Measurements from ENCODE around the gene HOXA11. TPM values are rescaled to one million over a fixed set of nuclear protein-coding genes. Genes with fewer than 3 reads are reported as not detected.

Gene HOXA11
- total RNA-seq, 1 donor from 2014 or later = not detected

DNA sequence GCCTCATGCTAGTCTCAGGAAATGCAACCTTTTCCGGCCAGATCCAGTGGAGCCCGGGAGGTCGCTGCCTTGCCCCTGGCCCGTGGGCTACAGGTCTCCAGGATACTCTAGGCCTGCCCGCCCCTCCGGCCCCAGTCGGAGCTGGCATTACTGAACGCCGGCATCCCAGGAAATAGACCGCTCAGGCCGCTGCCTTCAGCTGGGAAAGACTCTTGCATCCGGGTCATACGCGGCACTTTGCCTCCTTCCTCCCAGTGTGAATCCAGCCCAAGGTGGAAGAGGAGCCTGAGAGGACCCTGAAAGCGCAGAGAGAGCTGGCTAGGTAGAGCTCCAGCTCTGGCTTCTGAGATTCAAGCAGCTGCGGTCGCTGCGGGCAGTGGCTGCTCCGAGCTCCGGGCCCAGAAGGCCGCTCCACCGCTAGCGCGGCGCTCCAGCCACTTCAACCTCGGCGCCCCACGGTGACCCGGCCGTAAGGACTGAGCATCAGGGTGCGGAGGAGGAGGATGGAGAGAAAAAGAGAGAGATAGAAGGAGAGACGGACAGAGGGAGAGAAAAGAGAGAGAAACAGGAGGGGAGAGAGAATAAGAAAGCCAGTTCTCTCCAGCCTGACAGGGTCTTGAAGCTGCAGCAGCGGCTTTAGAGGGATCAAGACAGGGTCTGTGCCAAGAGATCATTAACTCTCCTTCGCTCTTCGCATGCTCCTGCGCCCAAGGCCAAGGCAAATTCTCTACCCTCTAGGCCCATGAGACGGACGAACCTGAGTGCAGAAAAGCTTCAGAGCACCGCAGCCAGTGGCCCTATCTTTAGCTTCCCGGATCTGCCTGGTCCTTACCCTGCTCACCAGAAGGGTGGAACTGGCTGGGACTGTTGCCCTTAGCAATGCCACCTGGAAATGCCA, 9.2 kb downstream of the HOXA11 start:
- intact Hi-C loops (cut with DNase I) = no loop called here
- no peak for ATAC-seq (ENCODE audit: poor library complexity)
- DNase-seq = no peak

DNA sequence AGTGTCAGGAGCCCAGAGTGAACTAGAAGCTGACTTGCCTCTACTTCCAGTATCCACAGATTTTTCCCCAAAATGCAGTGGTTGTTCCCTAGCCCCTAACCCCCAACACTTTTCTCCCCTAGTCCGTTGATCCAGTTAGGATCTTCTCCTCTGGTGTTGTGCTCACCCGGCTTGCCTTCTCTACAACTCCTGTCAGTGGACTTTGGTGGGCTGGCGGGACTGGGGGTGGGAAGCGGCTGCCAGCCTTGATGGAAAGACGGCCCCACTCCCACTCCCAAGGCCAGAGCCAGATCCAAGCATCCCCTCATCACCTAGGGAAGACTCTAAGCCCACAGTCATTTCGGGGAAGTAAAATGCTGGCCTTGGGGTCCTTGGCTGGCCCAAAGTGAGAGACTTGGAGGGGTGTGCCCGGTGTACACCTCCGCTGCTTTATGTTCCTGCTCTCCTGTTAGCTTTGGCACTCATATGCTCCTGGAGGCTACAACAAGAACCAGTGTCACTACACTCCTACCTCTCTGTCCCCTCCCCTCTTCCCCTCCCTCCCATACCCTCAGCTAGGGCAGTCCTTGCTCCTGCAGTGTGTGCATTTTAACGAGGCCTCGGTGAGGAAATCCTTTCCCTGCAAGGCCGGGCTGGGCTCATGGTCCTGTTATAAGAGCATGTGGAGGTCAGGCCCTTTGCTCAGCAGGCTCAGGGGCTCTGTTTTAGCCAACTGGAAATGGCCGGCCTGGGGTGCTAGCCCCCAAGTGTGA, 10.0 kb downstream of the HOXA11 start:
- no peak for ATAC-seq (ENCODE audit: poor library complexity)
- intact Hi-C loops (cut with DNase I) = no loop called here
- no peak for DNase-seq

DNA sequence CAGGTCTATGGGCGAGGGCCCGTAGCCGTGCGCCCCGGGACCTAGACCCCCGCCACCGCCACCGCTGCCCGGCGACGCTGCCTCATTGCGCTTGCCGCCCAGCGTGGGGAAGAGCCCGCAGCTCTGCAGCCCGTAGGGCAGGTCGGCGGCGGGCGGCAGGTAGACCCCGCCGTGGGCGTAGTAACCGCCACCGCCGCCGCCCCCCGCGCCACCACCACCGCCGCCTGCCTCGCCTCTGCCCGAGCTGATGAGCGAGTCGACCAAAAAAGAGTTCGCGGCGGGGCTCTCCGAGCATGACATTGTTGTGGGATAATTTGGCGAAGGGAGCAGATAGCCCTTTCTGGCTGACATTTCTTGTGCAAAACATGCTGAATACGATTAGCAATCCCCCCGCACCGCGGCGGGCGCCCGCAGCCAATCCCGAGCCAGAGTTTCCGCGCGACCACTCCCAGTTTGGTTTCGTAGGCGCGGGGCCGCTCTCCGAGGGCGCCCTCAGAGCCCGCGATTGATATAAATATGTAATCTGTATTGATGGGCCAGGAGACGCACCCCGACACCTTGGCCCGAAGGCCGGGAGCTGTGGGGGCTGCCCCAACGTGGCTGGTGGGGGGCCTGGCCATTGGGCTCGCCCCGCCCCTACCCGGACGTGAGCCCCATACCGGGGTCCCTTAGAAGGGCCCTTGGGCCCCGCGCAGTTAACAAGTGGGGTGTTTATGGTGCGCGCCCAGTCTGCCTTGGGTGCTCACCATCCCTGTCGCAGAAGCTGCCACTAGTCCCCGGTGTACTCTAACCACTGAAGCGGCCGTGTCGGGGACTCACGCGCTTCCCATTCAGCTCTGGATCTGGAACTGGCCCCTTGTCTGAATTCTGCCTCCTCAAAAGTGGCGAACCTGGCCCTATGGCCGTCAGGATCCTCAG, 10.8 kb downstream of the HOXA11 start, which contains the start of gene HOXA10:
TSS of gene HOXA10 (minus strand) at position 365 of the 918 bp plus-strand sequence. CDS start at position 351, 14 bp downstream.
- ATAC-seq (ENCODE audit: poor library complexity) = no peak
- DNase-seq = no peak
- intact Hi-C loops (cut with DNase I) = no loop called here

DNA sequence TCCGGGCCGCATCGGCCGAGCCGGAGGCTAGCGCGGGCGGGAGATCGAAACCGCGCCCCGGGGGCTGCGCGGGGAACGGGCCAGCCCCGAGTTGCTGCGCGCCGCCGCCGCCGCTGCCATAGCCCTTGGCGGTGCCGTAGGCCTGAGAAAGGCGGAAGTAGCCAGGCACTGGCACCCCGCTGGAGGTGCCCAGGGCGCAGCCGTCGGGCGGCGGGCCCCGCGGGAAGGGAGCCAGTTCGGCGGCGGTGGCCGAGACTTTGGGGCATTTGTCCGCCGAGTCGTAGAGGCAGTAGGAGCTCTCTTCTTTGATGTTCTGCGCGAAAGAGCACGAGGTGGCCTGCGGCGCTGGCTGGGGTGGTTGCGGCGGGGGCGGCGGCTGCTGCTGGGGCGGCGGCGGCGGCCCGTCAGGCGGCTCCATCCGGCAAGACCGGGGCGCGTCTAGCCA, 11.5 kb downstream of the HOXA11 start:
- no peak for DNase-seq
- peak; percentile 63 for ATAC-seq (ENCODE audit: poor library complexity)
- intact Hi-C loops (cut with DNase I) = no loop called here

DNA sequence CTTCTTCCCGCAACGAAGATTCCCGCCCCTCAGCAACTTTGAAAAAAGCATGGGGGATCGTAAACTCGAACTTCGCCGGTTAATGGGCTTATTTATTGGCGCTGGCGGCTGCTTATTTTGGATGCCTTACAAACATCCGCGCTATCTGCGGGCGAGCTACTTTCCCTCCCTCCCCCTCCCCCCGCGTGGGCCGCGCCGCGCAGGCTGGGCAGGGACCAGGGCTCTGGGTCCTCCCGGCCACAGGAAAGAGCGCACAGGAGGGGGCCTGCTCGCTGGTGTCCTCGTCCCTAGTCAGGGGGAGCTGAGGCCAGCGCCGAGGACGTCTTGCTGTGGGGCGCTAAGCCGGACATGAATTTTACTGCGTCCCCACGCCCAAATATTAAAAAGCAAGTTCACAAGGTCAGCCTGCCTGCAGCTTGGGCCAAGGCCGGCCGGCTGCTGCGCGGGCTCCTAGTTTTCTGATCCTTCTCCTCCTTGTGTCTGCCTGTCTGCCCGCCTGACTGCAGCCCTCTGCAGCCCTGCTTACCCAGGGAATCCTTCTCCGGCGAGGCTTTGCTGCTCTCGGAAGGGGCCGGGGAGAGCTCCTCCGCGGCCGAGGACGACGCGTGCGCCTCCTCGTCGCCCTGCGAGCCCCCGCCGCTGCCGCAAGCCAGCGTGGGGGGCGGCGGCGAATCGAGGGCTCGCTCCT, 12.1 kb downstream of the HOXA11 start:
- ATAC-seq (ENCODE audit: poor library complexity) = peak; percentile 39
- intact Hi-C loops (cut with DNase I) = no loop called here
- no peak for DNase-seq

DNA sequence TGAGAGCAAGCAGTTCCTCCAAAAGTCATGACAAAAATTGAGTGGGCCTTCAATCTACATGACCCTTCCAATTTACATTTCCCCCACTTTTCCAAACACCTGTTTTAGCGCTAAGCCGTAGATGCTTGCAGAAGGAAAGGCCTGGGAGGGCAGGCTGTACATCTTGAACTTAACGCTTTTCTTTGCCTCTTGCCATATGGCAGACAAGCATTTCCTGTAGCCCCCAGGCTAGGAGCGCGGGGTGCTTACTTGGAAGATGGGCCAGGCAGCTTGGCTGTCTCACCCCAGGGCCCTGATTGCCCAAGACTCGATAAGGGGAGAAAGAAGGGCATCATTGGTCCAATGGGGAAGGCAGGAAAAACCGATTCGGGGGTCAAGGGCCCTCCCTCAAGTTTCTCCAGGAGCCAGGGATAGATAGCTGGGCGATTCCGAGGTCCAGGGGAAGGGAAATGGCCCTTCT, 12.7 kb downstream of the HOXA11 start:
- DNase-seq = no peak
- no peak for ATAC-seq (ENCODE audit: poor library complexity)
- intact Hi-C loops (cut with DNase I) = no loop called here

DNA sequence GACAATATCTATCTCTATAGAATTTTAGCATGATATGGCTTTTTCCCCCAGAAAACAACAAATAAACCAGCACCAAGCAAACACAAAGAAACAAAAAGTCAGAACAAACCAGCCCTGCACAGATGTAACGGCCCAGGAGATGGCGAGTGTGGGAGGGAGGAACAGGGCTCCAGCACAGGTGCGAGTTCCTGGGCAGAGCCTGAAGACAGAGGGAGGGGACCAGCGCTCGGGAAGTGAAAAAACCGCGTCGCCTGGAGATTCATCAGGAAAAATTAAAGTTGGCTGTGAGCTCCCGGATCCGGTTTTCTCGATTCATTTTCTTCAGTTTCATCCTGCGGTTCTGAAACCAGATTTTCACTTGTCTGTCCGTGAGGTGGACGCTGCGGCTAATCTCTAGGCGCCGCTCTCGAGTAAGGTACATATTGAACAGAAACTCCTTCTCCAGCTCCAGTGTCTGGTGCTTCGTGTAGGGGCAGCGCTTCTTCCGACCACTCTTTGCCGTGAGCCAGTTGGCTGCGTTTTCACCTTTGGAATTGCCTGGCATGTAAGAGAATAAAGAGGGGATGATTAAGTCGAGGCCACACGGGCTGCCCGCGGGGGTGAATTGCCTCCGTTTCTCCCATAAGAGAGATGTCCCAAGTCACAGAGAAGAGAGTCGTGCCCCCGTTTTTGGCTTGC, 13.3 kb downstream of the HOXA11 start:
- intact Hi-C loops (cut with DNase I) = no loop called here
- no peak for ATAC-seq (ENCODE audit: poor library complexity)
- DNase-seq = no peak

DNA sequence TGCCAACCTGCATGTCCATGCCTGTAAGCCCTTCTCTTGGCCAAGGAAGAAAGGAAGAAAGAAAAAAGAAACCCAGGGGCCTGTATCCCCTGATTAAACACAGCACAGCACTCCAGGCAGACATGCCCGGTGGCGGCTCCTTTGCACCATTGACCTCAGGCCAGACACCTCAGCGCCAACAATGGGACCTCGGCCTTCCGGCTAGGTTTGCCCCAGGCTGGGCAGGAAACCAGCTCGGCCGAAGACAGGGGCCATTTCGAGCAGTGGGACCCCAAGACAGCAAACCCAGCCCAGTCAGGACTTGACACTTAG, 13.8 kb downstream of the HOXA11 start:
- no peak for ATAC-seq (ENCODE audit: poor library complexity)
- DNase-seq = no peak
- intact Hi-C loops (cut with DNase I) = no loop called here

DNA sequence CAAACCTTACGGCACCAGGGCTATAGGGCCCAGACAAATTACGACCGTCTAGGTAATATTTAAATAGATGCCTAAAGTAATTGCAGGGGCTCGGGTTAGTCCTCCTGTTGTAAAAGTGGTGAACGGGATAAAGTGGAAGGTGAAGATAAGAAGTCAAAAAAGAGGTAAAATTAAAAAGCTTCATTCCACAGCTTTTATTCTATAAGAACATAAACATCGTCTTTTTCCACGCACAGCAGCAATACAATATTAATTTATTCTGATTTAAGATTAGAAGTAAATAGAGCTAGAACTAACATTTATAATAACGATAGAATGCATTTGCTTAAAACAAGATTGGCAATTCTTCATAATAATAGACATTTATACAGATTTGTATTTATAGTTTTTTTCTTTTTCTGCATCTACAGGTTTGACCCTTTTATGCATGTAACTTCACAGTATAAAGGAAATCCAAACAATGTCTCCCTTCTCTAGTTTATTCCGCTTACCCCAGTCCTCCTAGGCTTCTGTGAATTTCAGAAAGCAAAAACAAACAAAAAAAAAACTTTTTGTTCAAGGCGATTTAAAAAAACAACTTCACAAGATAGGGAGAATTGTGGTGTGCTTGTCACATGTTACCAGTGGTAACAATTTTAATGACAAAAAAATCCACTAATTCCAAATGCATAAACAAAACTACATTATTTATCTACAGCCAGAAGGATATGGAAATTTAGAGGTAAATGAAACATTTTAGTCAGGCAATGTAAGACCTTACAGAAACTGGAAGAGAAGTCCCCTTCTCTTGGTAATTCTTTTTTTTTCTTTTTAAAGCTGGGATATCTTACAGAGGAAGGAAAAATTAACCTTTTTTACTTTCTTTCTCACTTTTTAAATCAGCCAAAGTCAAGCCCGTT, 14.4 kb downstream of the HOXA11 start:
- DNase-seq (no peak), ATAC-seq (ENCODE audit: poor library complexity) (no peak)
- intact Hi-C loops (cut with DNase I) = no loop called here

DNA sequence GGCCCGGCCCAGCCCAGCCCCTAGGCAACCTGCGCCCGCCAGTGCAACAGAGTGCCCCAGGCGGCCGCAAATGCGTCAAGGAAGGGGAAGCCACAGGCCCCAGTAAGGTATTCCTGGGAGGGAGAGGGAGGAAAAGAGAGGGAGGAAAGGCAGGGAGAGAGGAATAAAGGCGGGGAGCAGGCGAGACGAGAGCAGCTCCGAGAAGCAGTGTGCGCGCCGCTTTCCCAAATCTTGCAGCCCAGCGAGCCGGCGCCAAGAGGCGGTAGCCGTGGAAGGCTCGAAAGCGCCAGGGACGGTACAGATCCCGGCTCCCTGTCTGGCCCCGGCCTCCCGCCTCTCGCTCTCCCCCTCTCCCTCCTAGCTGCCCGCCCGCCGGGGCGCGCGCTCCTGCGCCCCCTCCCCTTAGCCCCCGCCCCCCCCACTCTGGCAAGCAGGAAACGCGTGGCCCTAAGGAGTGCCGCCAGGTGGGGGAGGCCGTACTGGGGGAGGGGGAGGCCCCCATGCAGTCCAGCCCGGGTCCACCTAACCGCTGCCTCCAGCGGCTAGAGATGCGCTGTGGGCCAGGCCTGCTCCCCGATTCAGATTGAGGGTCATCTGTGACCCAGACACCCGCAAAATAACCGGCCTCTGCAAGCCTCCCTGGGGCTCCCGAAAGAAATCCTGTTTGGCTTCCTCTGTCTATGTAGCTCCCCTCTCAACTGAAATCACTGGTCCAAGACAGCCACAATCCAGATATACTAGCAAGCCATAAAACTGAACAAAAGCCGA, 15.2 kb downstream of the HOXA11 start:
- DNase-seq = peak; percentile 22
- ATAC-seq (ENCODE audit: poor library complexity) = no peak
- intact Hi-C loops (cut with DNase I) = loop anchor here (10.0 kb wide), 1 partner anchor 1275 kb away; no protein-coding TSS in a partner anchor

DNA sequence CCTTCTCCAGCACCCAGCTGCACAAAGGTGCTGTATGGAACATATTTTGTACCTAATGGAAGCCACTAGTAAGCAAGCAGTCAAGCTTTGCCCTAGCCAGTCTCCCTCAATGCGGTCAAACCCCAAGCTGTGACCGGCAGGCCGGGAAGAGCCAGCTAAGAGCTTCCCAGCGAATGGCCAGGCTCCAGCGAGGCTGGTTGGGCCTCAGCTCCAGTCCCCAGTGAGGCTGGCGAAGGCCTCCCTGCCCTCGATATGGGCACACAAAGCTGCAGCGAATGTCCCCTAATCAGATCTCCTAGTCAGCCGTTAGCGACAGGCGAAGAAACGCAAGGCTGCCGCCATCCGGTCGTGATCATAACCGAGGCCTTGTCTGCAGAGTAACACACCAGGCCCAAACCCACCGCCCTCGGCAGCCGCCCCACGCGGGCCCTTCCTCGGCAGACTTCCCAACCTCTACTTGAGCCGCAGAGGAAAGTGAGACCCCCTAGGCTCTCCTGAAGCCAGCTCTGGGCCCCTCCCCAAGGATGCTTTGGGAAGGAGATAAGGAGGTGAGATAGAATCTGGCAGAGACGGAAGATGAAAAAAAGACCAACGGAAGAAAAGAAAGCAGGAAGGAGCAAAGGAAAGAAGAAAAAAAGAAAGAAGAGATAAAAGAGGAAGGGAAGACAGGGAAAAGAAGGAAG, 16.6 kb downstream of the HOXA11 start:
- intact Hi-C loops (cut with DNase I) = loop anchor here (10.0 kb wide), 1 partner anchor 1274 kb away; no protein-coding TSS in a partner anchor
- ATAC-seq (ENCODE audit: poor library complexity) = no peak
- peak; percentile 29 for DNase-seq

DNA sequence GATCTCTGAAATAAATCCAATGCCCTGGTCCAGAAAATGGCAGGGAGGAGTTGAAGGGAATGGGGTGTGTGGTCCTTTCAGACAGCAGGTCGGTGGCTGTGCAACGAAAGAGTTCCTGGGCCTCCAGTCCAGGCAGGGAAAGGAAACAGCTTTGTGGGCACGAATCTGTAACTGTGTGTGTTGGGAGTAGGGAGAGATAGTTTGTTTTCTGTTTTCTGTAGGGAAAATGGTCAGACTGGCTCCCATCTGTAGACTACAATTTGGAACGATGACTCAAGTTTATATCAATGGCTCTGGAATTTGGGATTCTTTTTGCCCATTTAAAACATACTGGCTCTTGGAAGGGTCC, 17.1 kb downstream of the HOXA11 start:
- DNase-seq (no peak), ATAC-seq (ENCODE audit: poor library complexity) (no peak)
- intact Hi-C loops (cut with DNase I) = loop anchor here (10.0 kb wide), 1 partner anchor 1273 kb away; no protein-coding TSS in a partner anchor

DNA sequence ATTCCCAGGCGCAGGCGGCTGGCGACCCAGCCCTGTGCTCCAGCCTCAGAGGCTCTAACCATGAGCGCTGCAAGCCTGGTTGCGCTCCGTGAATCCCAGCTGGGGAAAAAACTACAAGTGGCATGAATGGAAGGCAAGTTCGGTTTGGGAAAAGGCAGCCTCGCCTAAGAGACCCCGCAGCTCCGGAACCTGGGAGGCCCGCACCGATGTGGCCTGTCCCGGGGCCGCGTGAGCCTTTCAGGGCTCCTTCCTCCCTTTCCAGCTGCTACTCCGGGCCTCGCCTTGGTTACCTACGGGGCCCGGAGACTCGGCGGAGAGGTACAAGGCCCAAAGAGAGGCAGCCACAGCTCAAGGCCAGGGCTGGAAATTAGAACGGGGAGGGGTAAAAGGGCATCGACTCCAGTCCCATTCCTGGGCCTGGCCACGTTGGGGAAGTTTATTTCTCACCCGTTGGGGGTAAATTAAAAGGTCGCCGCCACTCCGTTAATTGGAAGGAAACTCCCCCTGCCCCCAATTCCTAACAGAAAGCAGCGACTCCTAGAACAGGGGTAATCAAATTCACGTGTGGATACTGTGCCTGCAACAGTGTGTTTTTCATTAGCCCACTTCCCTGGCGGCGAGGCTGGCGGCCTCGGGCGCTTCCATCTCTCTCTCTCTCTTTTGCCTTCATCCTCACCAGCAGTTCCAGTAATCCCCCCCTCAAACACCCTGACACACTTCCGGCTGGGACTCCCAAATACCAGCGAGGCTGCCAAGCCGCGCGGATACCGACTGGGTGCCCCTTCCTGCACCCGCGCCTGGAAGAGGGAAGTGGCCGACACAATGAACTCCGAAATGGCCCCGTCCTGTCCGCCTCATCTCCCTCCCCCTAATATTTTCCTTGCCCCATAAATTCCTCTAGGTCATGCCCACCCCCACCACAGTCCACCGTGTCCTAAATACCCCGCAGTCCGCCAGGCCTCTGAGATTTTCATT, 18.2 kb downstream of the HOXA11 start:
- no peak for ATAC-seq (ENCODE audit: poor library complexity)
- peak; percentile 35 for DNase-seq
- intact Hi-C loops (cut with DNase I) = loop anchor here (10.0 kb wide), 1 partner anchor 1272 kb away; no protein-coding TSS in a partner anchor

DNA sequence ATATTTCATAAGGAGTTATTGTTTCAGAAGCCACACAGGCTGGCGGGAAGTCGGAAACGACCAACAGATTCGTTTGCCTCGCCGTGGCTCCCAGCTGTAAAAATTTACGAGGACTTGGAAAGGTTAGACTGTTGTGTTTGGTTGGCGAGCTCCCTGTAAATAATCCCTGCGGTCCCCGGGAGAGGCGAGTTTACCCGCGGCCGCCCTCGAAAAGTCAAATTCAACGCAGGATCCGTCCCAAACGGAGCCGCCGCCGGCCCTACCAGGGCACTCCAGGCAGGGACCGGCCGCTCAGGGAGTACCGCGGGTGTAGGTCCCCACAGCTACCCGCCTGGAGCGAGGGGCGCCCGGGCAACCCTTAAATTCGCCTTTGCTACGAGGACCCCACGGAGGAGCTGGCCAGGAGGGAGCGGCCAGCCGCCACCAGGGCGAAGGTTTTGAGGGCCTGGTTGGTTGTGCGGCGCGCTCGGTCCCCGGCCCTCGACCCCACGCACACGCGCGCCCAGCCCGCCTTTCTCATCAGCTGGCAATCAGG, 19.0 kb downstream of the HOXA11 start:
- no peak for ATAC-seq (ENCODE audit: poor library complexity)
- intact Hi-C loops (cut with DNase I) = loop anchor here (10.0 kb wide), 1 partner anchor 1271 kb away; no protein-coding TSS in a partner anchor
- DNase-seq = peak; percentile 37
